ENCODE measurements around the gene EN1. TPM values are rescaled to one million over a fixed set of nuclear protein-coding genes. Genes with fewer than 3 reads are reported as not detected.
A peak's percentile ranks its signal among the peaks of the same experiment; 100 is the strongest.

The EN1 gene
- total RNA-seq, 1 donor from 2014 or later, result 17.9 TPM

DNA sequence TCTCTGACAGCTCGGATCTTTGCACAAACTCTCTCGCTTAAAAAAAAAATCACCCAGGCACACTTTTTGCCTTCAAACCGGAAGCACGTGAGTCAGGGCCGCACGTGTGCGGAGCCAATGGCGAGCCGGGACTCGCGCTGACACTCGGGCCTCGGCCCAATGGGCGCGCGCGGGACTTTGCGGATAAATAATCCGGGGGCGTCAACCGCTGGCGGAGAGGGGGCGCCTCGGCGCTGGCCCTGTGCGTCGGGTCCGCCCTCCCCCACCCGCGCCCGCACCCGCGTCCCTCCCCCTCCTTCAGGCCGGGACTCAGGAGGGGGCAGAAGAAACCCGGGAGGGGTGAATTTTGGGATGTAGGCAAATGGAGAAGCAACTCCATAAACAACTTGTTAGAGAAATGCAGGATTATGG, 319 bp upstream of the EN1 start:
- peak in 1 of 2 experiments; percentile 80 for DNase-seq (ENCODE audit: low spot score in 2 of 2, unreplicated experiment in 2 of 2)
- H3K4me3 Mint-ChIP-seq, result peak overlapping the region; percentile 68
- no peaks in the 10 kb centered on the region for H3K9me3 Mint-ChIP-seq
- peaks cover 2% of the 10 kb centered on the region for H3K36me3 Mint-ChIP-seq
- H3K27ac Mint-ChIP-seq, result peak overlapping the region; percentile 88
- peaks cover 86% of the 10 kb centered on the region for H3K27me3 Mint-ChIP-seq (ENCODE audit: low read depth)
- H3K4me1 Mint-ChIP-seq, result peaks cover 71% of the 10 kb centered on the region
- TF ChIP-seq, protein P1, sequence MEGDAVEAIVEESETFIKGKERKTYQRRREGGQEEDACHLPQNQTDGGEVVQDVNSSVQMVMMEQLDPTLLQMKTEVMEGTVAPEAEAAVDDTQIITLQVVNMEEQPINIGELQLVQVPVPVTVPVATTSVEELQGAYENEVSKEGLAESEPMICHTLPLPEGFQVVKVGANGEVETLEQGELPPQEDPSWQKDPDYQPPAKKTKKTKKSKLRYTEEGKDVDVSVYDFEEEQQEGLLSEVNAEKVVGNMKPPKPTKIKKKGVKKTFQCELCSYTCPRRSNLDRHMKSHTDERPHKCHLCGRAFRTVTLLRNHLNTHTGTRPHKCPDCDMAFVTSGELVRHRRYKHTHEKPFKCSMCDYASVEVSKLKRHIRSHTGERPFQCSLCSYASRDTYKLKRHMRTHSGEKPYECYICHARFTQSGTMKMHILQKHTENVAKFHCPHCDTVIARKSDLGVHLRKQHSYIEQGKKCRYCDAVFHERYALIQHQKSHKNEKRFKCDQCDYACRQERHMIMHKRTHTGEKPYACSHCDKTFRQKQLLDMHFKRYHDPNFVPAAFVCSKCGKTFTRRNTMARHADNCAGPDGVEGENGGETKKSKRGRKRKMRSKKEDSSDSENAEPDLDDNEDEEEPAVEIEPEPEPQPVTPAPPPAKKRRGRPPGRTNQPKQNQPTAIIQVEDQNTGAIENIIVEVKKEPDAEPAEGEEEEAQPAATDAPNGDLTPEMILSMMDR (IDR thresholded peaks at IDR 0.05; ENCODE audit: unreplicated experiment), result no peak

DNA sequence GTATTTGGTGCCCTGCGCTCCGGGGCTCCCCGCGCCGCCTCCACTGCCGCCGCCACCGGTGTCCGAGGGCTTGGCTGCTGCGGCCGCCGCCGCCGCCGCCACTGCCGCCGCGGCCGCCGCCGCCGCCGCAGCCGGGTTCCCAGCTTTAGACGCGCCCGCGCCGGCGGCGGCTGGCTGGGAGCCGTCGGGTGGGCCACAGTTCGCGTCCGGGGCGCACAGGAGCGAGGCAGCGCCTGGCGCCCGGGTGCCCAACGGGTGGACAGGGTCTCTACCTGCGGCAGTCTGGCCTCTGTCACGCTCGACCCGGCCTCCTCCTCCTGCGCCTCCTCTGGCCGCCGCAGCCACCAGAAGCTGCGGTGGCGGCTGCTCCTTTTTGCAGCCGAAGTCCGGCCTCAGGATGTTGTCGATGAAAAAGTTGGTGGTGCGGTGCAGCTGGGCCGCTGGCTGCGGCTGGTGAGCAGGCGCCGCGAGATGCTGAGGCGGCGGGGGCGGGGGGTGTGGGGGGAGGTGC, 951 bp downstream of the EN1 start:
- DNase-seq (ENCODE audit: low spot score in 2 of 2, unreplicated experiment in 2 of 2), result peak in 1 of 2 experiments; percentile 46
- Mint-ChIP-seq H3K36me3 (peaks cover 4% of the 10 kb centered on the region), H3K27ac (peak overlapping the region; percentile 16), H3K27me3 (ENCODE audit: low read depth) (peaks cover 81% of the 10 kb centered on the region), H3K4me3 (peak overlapping the region; percentile 87), H3K4me1 (peaks cover 68% of the 10 kb centered on the region), H3K9me3 (no peaks in the 10 kb centered on the region)
- TF ChIP-seq, protein P1 (IDR thresholded peaks at IDR 0.05; ENCODE audit: unreplicated experiment), result no peak

- peak overlapping the region; percentile 87 for H3K4me3 Mint-ChIP-seq
- H3K9me3 Mint-ChIP-seq, result no peaks in the 10 kb centered on the region
- H3K27ac Mint-ChIP-seq, result peak overlapping the region; percentile 87
- peak in 1 of 2 experiments; percentile 52 for DNase-seq (ENCODE audit: low spot score in 2 of 2, unreplicated experiment in 2 of 2)
- TF ChIP-seq, protein P1 (IDR thresholded peaks at IDR 0.05; ENCODE audit: unreplicated experiment), result no peak
- peaks cover 9% of the 10 kb centered on the region for H3K36me3 Mint-ChIP-seq
- H3K4me1 Mint-ChIP-seq, result peaks cover 71% of the 10 kb centered on the region
- peaks cover 81% of the 10 kb centered on the region for H3K27me3 Mint-ChIP-seq (ENCODE audit: low read depth)
These were observed 1.7 kb downstream of the EN1 start for GRCh38 chr2:118845522-118846441.

DNA sequence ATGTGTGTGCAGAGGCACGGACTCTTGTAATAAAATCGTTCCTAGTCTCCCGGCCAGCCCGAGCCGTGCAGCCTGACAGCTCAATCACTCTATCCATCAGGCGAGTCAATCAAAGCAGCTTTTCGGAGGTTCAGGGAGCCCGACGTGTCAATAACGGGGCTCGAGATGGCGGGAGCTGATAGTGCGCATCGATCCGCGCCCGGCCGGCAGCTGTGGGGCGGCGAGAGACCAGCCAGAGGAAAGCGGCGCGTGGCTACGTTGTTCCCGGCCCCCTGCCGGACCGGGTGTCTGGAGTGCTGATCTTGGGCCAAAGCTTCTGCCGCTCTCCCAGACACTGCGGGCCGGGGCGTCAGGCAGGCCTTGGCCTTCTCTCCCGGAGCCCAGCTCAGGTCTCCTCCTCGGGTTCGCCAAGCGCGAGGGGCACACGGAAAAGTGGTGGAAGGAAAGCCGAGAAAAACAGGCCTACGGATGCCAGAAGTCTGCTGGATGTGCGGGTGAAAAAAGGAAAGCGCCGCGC, 2.4 kb downstream of the EN1 start:
- Mint-ChIP-seq H3K9me3 (no peaks in the 10 kb centered on the region), H3K27me3 (ENCODE audit: low read depth) (peaks cover 81% of the 10 kb centered on the region), H3K27ac (peak overlapping the region; percentile 87), H3K4me1 (peaks cover 72% of the 10 kb centered on the region), H3K36me3 (peaks cover 15% of the 10 kb centered on the region), H3K4me3 (peak overlapping the region; percentile 87)
- TF ChIP-seq, protein P1 (IDR thresholded peaks at IDR 0.05; ENCODE audit: unreplicated experiment), result no peak
- peak in 1 of 2 experiments; percentile 61 for DNase-seq (ENCODE audit: low spot score in 2 of 2, unreplicated experiment in 2 of 2)

- Mint-ChIP-seq H3K9me3 (no peaks in the 10 kb centered on the region), H3K27me3 (ENCODE audit: low read depth) (peaks cover 81% of the 10 kb centered on the region), H3K4me3 (peak overlapping the region; percentile 87), H3K27ac (peak overlapping the region; percentile 87), H3K4me1 (peaks cover 68% of the 10 kb centered on the region), H3K36me3 (peaks cover 17% of the 10 kb centered on the region)
- DNase-seq (ENCODE audit: low spot score in 2 of 2, unreplicated experiment in 2 of 2), result no peak
- TF ChIP-seq, protein P1 (IDR thresholded peaks at IDR 0.05; ENCODE audit: unreplicated experiment), result no peak
These were observed 3.0 kb downstream of the EN1 start for GRCh38 chr2:118844261-118845004.

Measured in mesothelial cell of epicardium (in vitro differentiated cells).